K562 (cell line): ENCODE results near the gene TRAK1. TPM values are rescaled to one million over a fixed set of nuclear protein-coding genes. Genes with fewer than 3 reads are reported as not detected.

Experiments used
- CTCF ChIP-seq, 3 experiments: IDR thresholded peaks in 2 of 3; conservative IDR thresholded peaks in 1 of 3; 2 replicates each; pipeline ENCODE4 v1.5.1; 2011 to 2012; ENCODE audit warnings: low read length in 3 of 3, mild to moderate bottlenecking in 3 of 3, control low read depth in 2 of 3, improper control_type of control experiment in 1 of 3, inconsistent platforms in 1 of 3, low read depth in 1 of 3, mixed read lengths in 1 of 3, moderate library complexity in 1 of 3; ENCODE audit not compliant: insufficient read depth in 2 of 3
- E2F6 ChIP-seq, 2 experiments: IDR thresholded peaks; 2 replicates each; pipeline ENCODE4 v1.6.1; 2011; ENCODE audit warnings: borderline replicate concordance in 1 of 2, control low read depth in 1 of 2, low read depth in 1 of 2, low read length in 1 of 2, mild to moderate bottlenecking in 1 of 2, mixed read lengths in 1 of 2, moderate library complexity in 1 of 2; ENCODE audit not compliant: insufficient read depth in 1 of 2, insufficient read length in 1 of 2, poor library complexity in 1 of 2, severe bottlenecking in 1 of 2; ENCODE audit errors: extremely low read depth in 1 of 2
- HES1 ChIP-seq: fragments of 450-650 bp; IDR thresholded peaks from 2 replicates; pipeline ENCODE4 v1.6.1; 2016; ENCODE audit warnings: low read depth, mild to moderate bottlenecking, moderate library complexity
- ILF3 ChIP-seq: fragments of 450-650 bp; IDR thresholded peaks from 2 replicates; pipeline ENCODE4 v1.6.1; 2018; ENCODE audit warnings: antibody characterized with exemption, mild to moderate bottlenecking, moderate library complexity, borderline replicate concordance
- KDM2B ChIP-seq: fragments of 250-450 bp; sonication (Bioruptor Pico); IDR thresholded peaks from 2 replicates; pipeline ENCODE4 v1.8.0; 2021; ENCODE audit warnings: mild to moderate bottlenecking, moderate library complexity
- NKRF ChIP-seq: fragments of 450-650 bp; IDR thresholded peaks from 2 replicates; pipeline ENCODE4 v1.6.1; 2016; ENCODE audit warnings: borderline replicate concordance
- RAD51 ChIP-seq: fragments of 450-650 bp; IDR thresholded peaks from 2 replicates; pipeline ENCODE4 v1.7.1; 2016; ENCODE audit warnings: low read depth, mild to moderate bottlenecking, borderline replicate concordance
- RREB1 ChIP-seq: fragments of 250-450 bp; sonication (Bioruptor Pico); IDR thresholded peaks from 2 replicates; pipeline ENCODE4 v1.4.0; 2020
- SMARCA5 ChIP-seq: fragments of 450-650 bp; IDR thresholded peaks from 2 replicates; pipeline ENCODE4 v1.6.1; 2016
- ZNF316 ChIP-seq: fragments of 450-650 bp; IDR thresholded peaks from 2 replicates; pipeline ENCODE4 v1.6.1; 2016
- ZNF398 ChIP-seq: fragments of 250-450 bp; sonication (Bioruptor Pico); IDR thresholded peaks from 2 replicates; pipeline ENCODE4 v1.8.0; 2021; ENCODE audit warnings: moderate library complexity, mild to moderate bottlenecking, inconsistent platforms
- ZNF589 ChIP-seq: fragments of 200-800 bp; sonication (Bioruptor generic); IDR thresholded peaks from 2 replicates; pipeline ENCODE4 v1.6.1; 2016; ENCODE audit warnings: low read depth, missing genetic modification characterization, missing compliant biosample characterization
- ZSCAN32 ChIP-seq: fragments of 450-650 bp; formaldehyde crosslinking; IDR thresholded peaks from 2 replicates; pipeline ENCODE4 v1.4.0; 2020; ENCODE audit warnings: mild to moderate bottlenecking, moderate library complexity
- polyA plus RNA-seq, 8 experiments: library from polyadenylated mRNA; depleted of rRNA in 4 of 8; stranded (reverse) in 5 of 8; unstranded in 3 of 8; fragments of >200 nt; fragmentation: Nextera tagmentation in 2 of 8; fragmentation: Illumina TruSeq in 1 of 8; extraction: Ambion mirVana in 2 of 8; extraction: Trizol in 1 of 8; gene quantifications; 2 replicates each; pipeline versions ENCODE4 v1.2.1 to v1.2.3, GENCODE V29; 2011 to 2014; ENCODE audit warnings: inconsistent platforms in 1 of 8, missing spikeins in 1 of 8
- total RNA-seq, 7 experiments: library from RNA; depleted of rRNA in 6 of 7; stranded (reverse); fragments of >200 nt in 6 of 7; fragmentation: Illumina TruSeq in 2 of 7; extraction: Trizol in 2 of 7; gene quantifications; 2 replicates each; pipeline versions ENCODE4 v1.2.1 to v1.2.3, GENCODE V29; 2011 to 2021; ENCODE audit warnings: low replicate concordance in 1 of 7

TRAK1 gene
- total and polyA plus RNA-seq, 9 of the 15 experiments (the other 6 are each of a cell fraction or from before 2014, with no cell fraction given), result 5.3 to 28.5 (median 17.5) TPM

- TF ChIP-seq CTCF (IDR thresholded peaks at IDR 0.05 in 2 of 3, conservative IDR thresholded peaks at IDR 0.05 in 1 of 3; ENCODE audit: insufficient read depth in 2 of 3, low read depth in 1 of 3, low read length in 3 of 3) (no peak), E2F6 (IDR thresholded peaks at IDR 0.05; ENCODE audit: borderline replicate concordance in 1 of 2, extremely low read depth in 1 of 2, insufficient read depth in 1 of 2, insufficient read length in 1 of 2, low read depth in 1 of 2, low read length in 1 of 2, poor library complexity in 1 of 2, severe bottlenecking in 1 of 2) (no peak), ILF3 (no peak), ZNF316 (no peak), RREB1 (CRISPR knock-in tag) (no peak), ZNF398 (CRISPR knock-in tag) (no peak), KDM2B (CRISPR knock-in tag) (no peak), SMARCA5 (no peak), HES1 (no peak), NKRF (no peak), ZNF589 (CRISPR knock-in tag) (no peak), RAD51 (no peak), ZSCAN32 (CRISPR knock-in tag) (no peak)
These were observed 10.3 kb downstream of the TRAK1 start (continued) for GRCh38 chr3:42101481-42101880.
